K562 (cell line): Measurements from ENCODE around the gene CD2. TPM values are rescaled to one million over a fixed set of nuclear protein-coding genes. Genes with fewer than 3 reads are reported as not detected.

ENCODE experiments used
- ATAC-seq: fragments of 200-7000 bp; cut with Tn5 transposase; 3 replicates; pipeline ENCODE4 v1.9.1; 2020; ENCODE audit warnings: moderate library complexity
- BruUV-seq: library from RNA; stranded (reverse); fragments of 400-500 nt; replicated peaks from 2 replicates; lab custom pipeline; 2021; lab: Mats Ljungman, UMichigan
- CTCF ChIA-PET: fragments of 300-600 bp; formaldehyde crosslinking; extraction: SDS; loops from one replicate; lab custom pipeline; 2021; ENCODE audit warnings: low intra/inter-chr PET ratio; lab: Yijun Ruan, JAX
- POLR2A ChIA-PET: fragments of 300-600, 350-650 bp; sonication (Branson Sonifier 250); formaldehyde crosslinking; extraction: SDS; loops from one replicate; lab custom pipeline; 2021; ENCODE audit warnings: antibody characterized with exemption, inconsistent platforms; lab: Yijun Ruan, JAX
- DNase-seq, 4 experiments: peaks; one replicate each; pipeline versions ENCODE4 v3.0.0 to v3.0.0-alpha.2; 2011 to 2018; ENCODE audit warnings: low spot score in 3 of 4, mixed read lengths in 3 of 4; ENCODE audit errors: extremely low read depth in 1 of 4
- FAIRE-seq: peaks from 2 replicates; lab custom pipeline; 2011; peaks lifted over from hg19 to GRCh38; lab: Jason Lieb, UNC
- H2AFZ ChIP-seq: 2 replicates; pipeline ENCODE4 v1.6.0; 2011; ENCODE audit warnings: low read depth, low read length, control low read depth, inconsistent platforms
- H3K27ac ChIP-seq: fragments of 200-600 bp; 3 replicates; pipeline ENCODE4 v1.8.0; 2011; ENCODE audit warnings: low read depth, mild to moderate bottlenecking, control low read depth, inconsistent platforms, low read length, moderate library complexity, mixed read lengths; ENCODE audit errors: extremely low read depth
- H3K27me3 ChIP-seq, 2 experiments: fragments of 300-600 bp in 1 of 2; 2 replicates in 1 of 2; 3 replicates in 1 of 2; pipeline versions ENCODE4 v1.6.0 to v1.8.0; 2011; ENCODE audit warnings: inconsistent platforms in 2 of 2, low read length in 2 of 2, mild to moderate bottlenecking in 1 of 2, mixed read lengths in 1 of 2, moderate library complexity in 1 of 2; ENCODE audit not compliant: control insufficient read depth in 2 of 2, insufficient read depth in 2 of 2
- H3K36me3 ChIP-seq: fragments of 300-600 bp; 3 replicates; pipeline ENCODE4 v1.8.0; 2011; ENCODE audit warnings: mild to moderate bottlenecking, low read length, inconsistent platforms; ENCODE audit not compliant: control insufficient read depth, insufficient read depth
- H3K4me1 ChIP-seq, 2 experiments: fragments of 200-600 bp in 1 of 2; replicated peaks in 1 of 2; 2 replicates in 1 of 2; 3 replicates in 1 of 2; pipeline versions ENCODE4 v1.5.1 to v1.8.0; 2011; ENCODE audit warnings: inconsistent platforms in 2 of 2, low read length in 2 of 2, mild to moderate bottlenecking in 1 of 2, mixed read lengths in 1 of 2, moderate library complexity in 1 of 2; ENCODE audit not compliant: control insufficient read depth in 2 of 2, insufficient read depth in 2 of 2
- H3K4me2 ChIP-seq: 2 replicates; pipeline ENCODE4 v1.6.1; 2011; ENCODE audit warnings: low read length, control low read depth, inconsistent platforms, mixed read lengths; ENCODE audit not compliant: insufficient read depth
- H3K4me3 ChIP-seq: fragments of 200-600 bp; sonication (generic), shearing (Covaris generic); 2 replicates; pipeline ENCODE4 v1.5.1; 2016; ENCODE audit warnings: control low read depth, inconsistent platforms
- H3K79me2 ChIP-seq: fragments of 200-600 bp; 3 replicates; pipeline ENCODE4 v1.8.0; 2011; ENCODE audit warnings: low read length, inconsistent platforms; ENCODE audit not compliant: control insufficient read depth, insufficient read depth
- H3K9ac ChIP-seq, 2 experiments: 2 replicates each; pipeline versions ENCODE4 v1.6.0 to v1.6.1; 2011; ENCODE audit warnings: low read depth in 2 of 2, low read length in 2 of 2, control low read depth in 1 of 2, inconsistent platforms in 1 of 2, mild to moderate bottlenecking in 1 of 2, mixed read lengths in 1 of 2; ENCODE audit not compliant: insufficient read depth in 1 of 2
- H3K9me1 ChIP-seq: one replicate; pipeline ENCODE4 v1.6.0; 2011; ENCODE audit warnings: inconsistent platforms, mild to moderate bottlenecking, low read length, moderate library complexity; ENCODE audit not compliant: control insufficient read depth, insufficient read depth
- H3K9me3 ChIP-seq: replicated peaks from 2 replicates; pipeline ENCODE4 v1.5.1; 2011; ENCODE audit warnings: low read depth, low read length, inconsistent platforms; ENCODE audit not compliant: control insufficient read depth, insufficient read depth
- H4K20me1 ChIP-seq: replicated peaks from 2 replicates; pipeline ENCODE4 v1.6.1; 2011; ENCODE audit warnings: low read length, inconsistent platforms, mixed read lengths; ENCODE audit not compliant: control insufficient read depth, insufficient read depth
- MYBL2 ChIP-seq, 2 experiments: fragments of 450-650 bp in 1 of 2; sonication (generic) in 1 of 2; formaldehyde crosslinking in 1 of 2; IDR thresholded peaks; 2 replicates each; pipeline versions ENCODE4 v1.6.1 to v1.8.1; 2017 to 2022; ENCODE audit warnings: borderline replicate concordance in 1 of 2, inconsistent platforms in 1 of 2, low read depth in 1 of 2, mild to moderate bottlenecking in 1 of 2, missing genetic modification reagents in 1 of 2, moderate library complexity in 1 of 2
- TFAM ChIP-seq: fragments of 250-450 bp; sonication (Bioruptor Pico); conservative IDR thresholded peaks from 2 replicates; pipeline ENCODE4 v1.5.0; 2021; ENCODE audit warnings: mild to moderate bottlenecking, moderate library complexity
- ZFX ChIP-seq: sonication (generic); formaldehyde crosslinking; IDR thresholded peaks from 2 replicates; pipeline ENCODE4 v1.8.0; 2022; ENCODE audit warnings: mild to moderate bottlenecking, missing genetic modification reagents, moderate library complexity
- ZNF444 ChIP-seq: fragments of 250-450 bp; sonication (Bioruptor Pico); IDR thresholded peaks from 2 replicates; pipeline ENCODE4 v1.4.0; 2020; ENCODE audit warnings: mild to moderate bottlenecking, moderate library complexity
- ZNF707 ChIP-seq: fragments of 250-450 bp; sonication (Bioruptor Pico); conservative IDR thresholded peaks from 2 replicates; pipeline ENCODE4 v1.8.0; 2022; ENCODE audit warnings: inconsistent platforms, mild to moderate bottlenecking, moderate library complexity
- WGBS: fragments of 100-300 bp; shearing (Covaris generic); methylation state at CpG from one replicate; pipeline ENCODE4 v1.1.6; 2016; ENCODE audit warnings: low coverage, mixed read lengths; ENCODE audit not compliant: insufficient coverage; ENCODE audit errors: missing lambda C conversion rate; 5-methylcytosine and 5-hydroxymethylcytosine counted together
- in situ Hi-C: fragments of 300-500 bp; cut with MboI; formaldehyde crosslinking; loops from 4 replicates; pipeline ENCODE4 v1.15.0; 2018; ENCODE audit warnings: inconsistent platforms, mixed read lengths
- intact Hi-C: fragments of 100-400 bp; cut with micrococcal nuclease; formaldehyde crosslinking; loops from 2 replicates; pipeline ENCODE4 v1.14.2; 2022
- polyA plus RNA-seq, 8 experiments: library from polyadenylated mRNA; depleted of rRNA in 4 of 8; stranded (reverse) in 5 of 8; unstranded in 3 of 8; fragments of >200 nt; fragmentation: Nextera tagmentation in 2 of 8; fragmentation: Illumina TruSeq in 1 of 8; extraction: Ambion mirVana in 2 of 8; extraction: Trizol in 1 of 8; gene quantifications; 2 replicates each; pipeline versions ENCODE4 v1.2.1 to v1.2.3, GENCODE V29; 2011 to 2014; ENCODE audit warnings: inconsistent platforms in 1 of 8, missing spikeins in 1 of 8
- total RNA-seq, 7 experiments: library from RNA; depleted of rRNA in 6 of 7; stranded (reverse); fragments of >200 nt in 6 of 7; fragmentation: Illumina TruSeq in 2 of 7; extraction: Trizol in 2 of 7; gene quantifications; 2 replicates each; pipeline versions ENCODE4 v1.2.1 to v1.2.3, GENCODE V29; 2011 to 2021; ENCODE audit warnings: low replicate concordance in 1 of 7

CD2 gene
- total and polyA plus RNA-seq, 9 of the 15 experiments (the other 6 are each of a cell fraction or from before 2014, with no cell fraction given), result 0.07 to 0.16 TPM; not detected in 7

- Histone ChIP-seq H2AFZ (no peak overlapping the region), H4K20me1 (no peaks in the 10 kb centered on the region), H3K27ac (no peak overlapping the region), H3K79me2 (no peaks in the 10 kb centered on the region), H3K4me3 (no peak overlapping the region), H3K9me3 (peaks cover 14% of the 10 kb centered on the region), H3K36me3 (no peaks in the 10 kb centered on the region), H3K27me3 (no peaks in the 10 kb centered on the region; a peak in 1 of 5 replicates), H3K4me1 (peaks cover 0 to 10% of the 10 kb centered on the region in 2 experiments; a peak in 1 of 5 replicates), H3K9me1 (no peaks in the 10 kb centered on the region), H3K9ac (no peak overlapping the region), H3K4me2 (no peak overlapping the region)
- intact Hi-C loops, result loop anchor here (5.0 to 10.0 kb wide), 3 partner anchors 178 to 545 kb away; partner anchors contain the start of gene TRIM45
- ATAC-seq (no peak), DNase-seq (no peak), FAIRE-seq (no peak)
- no TSS peak for BruUV-seq
- POLR2A ChIA-PET, result interaction anchor here (0.8 to 2.2 kb wide), 6 partner anchors 84 to 321 kb away, joined by 3 to 8 read pairs (median 3); partner anchors contain the start of gene TTF2
- CTCF ChIA-PET, result interaction anchor here (3.0 to 3.8 kb wide), 2 partner anchors 78 to 316 kb away, joined by 14 to 30 read pairs; no protein-coding TSS in a partner anchor
- WGBS, result 62% methylated on average over 7 of the region's 7 CpGs
- TF ChIP-seq ZNF707 (CRISPR knock-in tag) (no peak), MYBL2 (IDR thresholded peaks at IDR 0.05; ENCODE audit: low read depth) (no peak), MYBL2 (CRISPR knock-in tag; IDR thresholded peaks at IDR 0.05; ENCODE audit: borderline replicate concordance) (no peak), ZFX (CRISPR knock-in tag) (no peak), TFAM (no peak), ZNF444 (CRISPR knock-in tag) (no peak)
- TF ChIP-seq, all 486 proteins: peak for 0
- in situ Hi-C loops, result loop anchor here (5.0 to 25.0 kb wide), 3 partner anchors 83 to 548 kb away; no protein-coding TSS in a partner anchor
Observed at GRCh38 chr1:116739371-116740012, 14.7 kb upstream of the CD2 start.
